Adrenal gland (tissue), 12 donors: ENCODE data around the gene FMNL2. TPM values are rescaled to one million over a fixed set of nuclear protein-coding genes. Genes with fewer than 3 reads are reported as not detected.

Source experiments
- DNase-seq, 7 donors: peaks; one replicate each; pipeline ENCODE4 v3.0.0-alpha.2; 2019 to 2020
- H3K27ac ChIP-seq, 5 donors: fragments of 200-600 bp; sonication (generic) in 4 of 5; 1 replicate in 3 of 5; 2 replicates in 2 of 5; pipeline versions ENCODE4 v1.5.1 to v1.8.0; 2016 to 2020; ENCODE audit warnings: mild to moderate bottlenecking in 1 of 5
- H3K27me3 ChIP-seq: fragments of 200-600 bp; 2 replicates; pipeline ENCODE4 v1.8.0; 2021
- H3K36me3 ChIP-seq, 2 donors: fragments of 200-600 bp; replicated peaks in 1 of 2; 1 replicate in 1 of 2; 2 replicates in 1 of 2; pipeline versions ENCODE4 v1.5.1 to v1.8.0; 2018 to 2022
- H3K4me1 ChIP-seq, 2 donors: fragments of 200-600 bp; replicated peaks in 1 of 2; 1 replicate in 1 of 2; 2 replicates in 1 of 2; pipeline versions ENCODE4 v1.5.1 to v1.8.0; 2018 to 2021
- H3K4me3 ChIP-seq, 4 donors: fragments of 200-600 bp; sonication (generic) in 3 of 4; one replicate each; pipeline ENCODE4 v1.5.1; 2016 to 2018
- H3K9me3 ChIP-seq, 3 donors: fragments of 200-600 bp; sonication (generic) in 1 of 3; replicated peaks in 1 of 3; 1 replicate in 2 of 3; 2 replicates in 1 of 3; pipeline versions ENCODE4 v1.5.1 to v1.8.0; 2016 to 2021
- CTCF ChIP-seq, 6 experiments: fragments of 450-650 bp in 4 of 6; fragments of 200-600 bp in 2 of 6; sonication (generic) in 1 of 6; IDR thresholded peaks; 1 replicate in 5 of 6; 2 replicates in 1 of 6; pipeline versions ENCODE4 v1.5.1 to v1.8.0; 2016 to 2021; ENCODE audit warnings: antibody characterized with exemption in 6 of 6, mild to moderate bottlenecking in 2 of 6, moderate library complexity in 1 of 6
- POLR2A ChIP-seq, 2 donors: fragments of 450-650 bp; IDR thresholded peaks; one replicate each; pipeline ENCODE4 v1.6.1; 2017; ENCODE audit warnings: antibody characterized with exemption in 2 of 2, mild to moderate bottlenecking in 2 of 2, moderate library complexity in 1 of 2
- WGBS, 4 donors: extraction: QIAGEN DNeasy Blood & Tissue Kit in 2 of 4; methylation state at CpG; one replicate each; pipeline versions ENCODE4 v1.1.5 to v1.1.7; 2013 to 2017; 5-methylcytosine and 5-hydroxymethylcytosine counted together
- intact Hi-C, 2 donors: fragments of 100-400 bp; cut with DNase I; formaldehyde crosslinking; loops; one replicate each; pipeline versions ENCODE4 v1.14.1 to v1.15.0; 2022 to 2023
- polyA plus RNA-seq, 3 donors: library from polyadenylated mRNA; stranded (reverse); fragments of 200-250 nt in 2 of 3; fragments of 350-450 nt in 1 of 3; fragmentation: Illumina TruSeq in 1 of 3; extraction: RNeasy Lipid Tissue Mini Kit (QIAGEN cat#74804) in 1 of 3; gene quantifications; one replicate each; pipeline ENCODE4 v1.2.3, GENCODE V29; 2013 to 2014
- total RNA-seq, 9 donors: library from RNA; depleted of rRNA in 4 of 9; stranded (reverse); fragments of >200 nt in 4 of 9; fragments of 120-200 nt in 1 of 9; fragmentation: NEBNext Ultra II Directional in 1 of 9; extraction: Animal tissue kit (Norgen Biotek cat#: 25700) in 1 of 9; gene quantifications; one replicate each; pipeline versions ENCODE4 v1.1.0 to v1.2.4, GENCODE V29; 2013 to 2023
- donor health status: healthy with polysubstance abuse.
- donor health status: Bipolar disorder and iron deficiency.
- donor health status: DM: yes; HTN: yes; CAD: no.
- donor health status: DM: no; HTN: no; CAD: no.
- donor health status: DM: no; HTN: no; CAD: no.
- donor health status: DM: yes; HTN: yes; CAD: no.

Gene FMNL2
- total and polyA plus RNA-seq, 12 donors, result 23.5 to 54.2 (median 36.7) TPM

GRCh38 chr2:152339556-152340286 is 4.7 kb downstream of the FMNL2 start:
- Histone ChIP-seq H3K4me3 (no peak overlapping the region), H3K4me1 (peaks cover 0 to 20% of the 10 kb centered on the region in 2 donors), H3K27me3 (no peaks in the 10 kb centered on the region), H3K36me3 (no peaks in the 10 kb centered on the region), H3K27ac (no peak overlapping the region), H3K9me3 (no peaks in the 10 kb centered on the region)
- TF ChIP-seq CTCF (IDR thresholded peaks at IDR 0.05) (no peak), POLR2A (IDR thresholded peaks at IDR 0.05) (no peak)
- WGBS, 4 donors, result 85 to 96% (median 92%) methylated on average over 2 of the region's 2 CpGs
- DNase-seq, result no peak
- intact Hi-C loops, result loop anchor here (10.0 kb wide), 3 partner anchors 145 to 295 kb away; no protein-coding TSS in a partner anchor

DNA sequence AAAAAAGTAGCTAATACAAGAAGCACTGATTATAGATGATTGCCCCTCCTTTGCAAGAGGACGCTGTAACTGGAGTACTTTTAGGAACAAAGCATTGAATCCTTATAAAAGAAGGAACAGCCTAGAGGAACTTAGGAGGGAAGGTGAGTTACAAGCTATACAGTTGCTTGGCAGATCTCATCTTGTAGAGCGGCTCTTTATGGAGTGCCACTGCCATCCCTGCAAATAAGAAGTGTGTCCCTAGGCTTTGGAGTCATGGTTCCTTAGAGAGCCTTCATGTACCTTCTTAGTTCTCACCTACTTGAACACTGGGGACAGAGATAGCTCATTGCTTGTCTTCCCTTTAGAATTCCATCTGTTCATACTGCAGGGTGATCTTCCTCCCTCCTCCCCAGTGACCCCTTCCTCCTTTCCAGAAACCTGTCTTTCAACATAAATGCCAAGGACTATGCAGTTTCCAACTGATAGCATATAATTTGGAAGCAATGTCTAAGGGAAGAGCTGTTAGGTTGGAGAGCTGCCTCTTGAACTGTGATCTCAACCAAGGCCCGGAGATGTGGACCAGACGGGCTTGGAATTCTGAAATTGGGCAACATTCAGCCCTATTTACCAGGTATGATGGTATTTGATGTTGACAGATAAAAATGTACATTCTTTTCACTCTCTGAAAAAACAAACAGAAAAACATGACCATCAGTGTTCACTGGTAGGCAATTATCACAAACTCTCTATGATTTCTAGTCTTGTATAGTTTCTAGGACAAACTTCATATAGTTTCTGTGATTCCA is 7.5 kb downstream of the FMNL2 start:
- 73 to 81% (median 79%) methylated on average over 4 of the region's 4 CpGs for WGBS, 4 donors
- Histone ChIP-seq H3K4me1 (peaks cover 0 to 26% of the 10 kb centered on the region in 2 donors), H3K4me3 (no peak overlapping the region), H3K9me3 (no peaks in the 10 kb centered on the region), H3K36me3 (no peaks in the 10 kb centered on the region), H3K27ac (no peak overlapping the region), H3K27me3 (no peaks in the 10 kb centered on the region)
- TF ChIP-seq CTCF (IDR thresholded peaks at IDR 0.05) (no peak), POLR2A (IDR thresholded peaks at IDR 0.05) (no peak)
- DNase-seq, result no peak
- intact Hi-C loops, result no loop called here

- WGBS, 4 donors, result 87 to 94% (median 90%) methylated on average over 4 of the region's 4 CpGs
- intact Hi-C loops, result no loop called here
These were observed 8.5 kb downstream of the FMNL2 start for GRCh38 chr2:152343426-152343825.

More at GRCh38 chr2:152343426-152343825, 8.5 kb downstream of the FMNL2 start:
- H3K27me3 ChIP-seq, result no peaks in the 10 kb centered on the region
- no peak overlapping the region for H3K4me3 ChIP-seq
- peaks cover 0 to 28% of the 10 kb centered on the region in 2 donors for H3K4me1 ChIP-seq
- no peak for TF ChIP-seq POLR2A (IDR thresholded peaks at IDR 0.05)
- no peak for TF ChIP-seq CTCF (IDR thresholded peaks at IDR 0.05)
- H3K9me3 ChIP-seq, result no peaks in the 10 kb centered on the region
- H3K27ac ChIP-seq, result no peak overlapping the region
- no peaks in the 10 kb centered on the region for H3K36me3 ChIP-seq
- DNase-seq, result no peak
